Right lobe of liver (tissue), 4 donors: ENCODE data around the gene TMEM121.

ENCODE experiments used
- POLR2A ChIP-seq: fragments of 450-650 bp; IDR thresholded peaks from one replicate; pipeline ENCODE4 v1.6.1; 2017; ENCODE audit warnings: antibody characterized with exemption, mild to moderate bottlenecking
- TF ChIP-seq, protein P1 (sequence below), 4 donors: fragments of 200-600 bp in 3 of 4; fragments of 450-650 bp in 1 of 4; IDR thresholded peaks; one replicate each; pipeline versions ENCODE4 v1.5.1 to v1.8.0; 2016 to 2022; ENCODE audit warnings: antibody characterized with exemption in 4 of 4, mild to moderate bottlenecking in 2 of 4
- donor health status: DM: no; HTN: no; CAD: no.
- donor health status: DM: no; HTN: no; CAD: no.
- donor health status: DM: no; HTN: yes; CAD: no.

DNA sequence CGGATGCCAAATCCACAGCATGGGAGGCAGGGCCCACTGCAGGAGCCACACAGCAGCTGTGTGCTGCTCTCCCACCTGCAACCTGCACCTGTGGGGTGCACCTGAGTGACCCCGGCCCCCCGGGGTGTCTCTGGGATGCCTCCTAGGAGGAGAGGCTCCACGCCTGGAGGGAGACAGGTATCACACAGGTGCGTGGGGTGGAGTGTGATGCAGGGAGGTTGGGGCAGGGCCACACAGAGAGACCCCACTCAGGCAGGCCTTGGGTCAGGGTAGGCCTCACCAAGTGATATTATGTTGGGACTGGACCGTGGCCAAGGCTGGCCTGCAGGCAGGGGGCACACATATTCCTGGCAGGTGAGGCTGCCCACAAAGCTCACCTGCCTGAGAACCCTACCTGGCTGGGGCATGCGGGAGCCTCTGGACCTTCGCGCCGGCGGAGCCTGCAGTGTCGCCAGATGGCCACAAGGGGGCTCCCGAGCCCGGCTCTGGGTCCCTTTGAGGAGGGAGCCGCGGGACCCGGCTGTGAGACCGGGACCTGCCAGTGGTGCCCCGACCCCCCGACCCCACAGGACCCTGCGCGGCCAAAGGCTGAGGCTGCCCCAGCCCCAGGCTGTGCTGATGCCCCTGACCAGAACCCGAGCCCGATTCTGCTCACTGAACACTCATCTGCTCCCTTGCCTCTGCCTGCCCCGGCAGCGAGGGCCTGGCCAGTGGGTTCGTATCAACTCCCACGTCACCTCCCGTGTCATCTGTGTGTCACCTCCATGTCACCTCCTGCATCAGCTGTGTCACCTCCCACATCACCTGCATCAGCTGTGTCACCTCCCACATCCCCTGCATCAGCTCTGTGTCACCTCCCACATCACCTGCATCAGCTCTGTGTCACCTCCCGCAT lies 11.4 kb downstream of the TMEM121 start:
- TF ChIP-seq, protein P1, sequence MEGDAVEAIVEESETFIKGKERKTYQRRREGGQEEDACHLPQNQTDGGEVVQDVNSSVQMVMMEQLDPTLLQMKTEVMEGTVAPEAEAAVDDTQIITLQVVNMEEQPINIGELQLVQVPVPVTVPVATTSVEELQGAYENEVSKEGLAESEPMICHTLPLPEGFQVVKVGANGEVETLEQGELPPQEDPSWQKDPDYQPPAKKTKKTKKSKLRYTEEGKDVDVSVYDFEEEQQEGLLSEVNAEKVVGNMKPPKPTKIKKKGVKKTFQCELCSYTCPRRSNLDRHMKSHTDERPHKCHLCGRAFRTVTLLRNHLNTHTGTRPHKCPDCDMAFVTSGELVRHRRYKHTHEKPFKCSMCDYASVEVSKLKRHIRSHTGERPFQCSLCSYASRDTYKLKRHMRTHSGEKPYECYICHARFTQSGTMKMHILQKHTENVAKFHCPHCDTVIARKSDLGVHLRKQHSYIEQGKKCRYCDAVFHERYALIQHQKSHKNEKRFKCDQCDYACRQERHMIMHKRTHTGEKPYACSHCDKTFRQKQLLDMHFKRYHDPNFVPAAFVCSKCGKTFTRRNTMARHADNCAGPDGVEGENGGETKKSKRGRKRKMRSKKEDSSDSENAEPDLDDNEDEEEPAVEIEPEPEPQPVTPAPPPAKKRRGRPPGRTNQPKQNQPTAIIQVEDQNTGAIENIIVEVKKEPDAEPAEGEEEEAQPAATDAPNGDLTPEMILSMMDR (IDR thresholded peaks at IDR 0.05), result peak; percentile 79 to 99 (median 98)
- no peak for TF ChIP-seq POLR2A
